Ishikawa (cell line): ENCODE results near the gene LRRC18.

Source experiments
- CEBPB ChIP-seq: IDR thresholded peaks from 2 replicates; pipeline ENCODE4 v1.6.1; 2012
- CREB1 ChIP-seq: IDR thresholded peaks from 2 replicates; pipeline ENCODE4 v1.6.1; 2012; ENCODE audit warnings: low read depth
- EGR1 ChIP-seq: IDR thresholded peaks from 2 replicates; pipeline ENCODE4 v1.6.1; 2012
- EP300 ChIP-seq: IDR thresholded peaks from 2 replicates; pipeline ENCODE4 v1.6.1; 2012; ENCODE audit warnings: borderline replicate concordance
- FOXM1 ChIP-seq: IDR thresholded peaks from 2 replicates; pipeline ENCODE4 v1.6.1; 2012; ENCODE audit warnings: low read depth, borderline replicate concordance
- NFIC ChIP-seq: IDR thresholded peaks from 2 replicates; pipeline ENCODE4 v1.6.1; 2012
- RAD21 ChIP-seq: IDR thresholded peaks from 2 replicates; pipeline ENCODE4 v1.6.1; 2012; ENCODE audit warnings: low read depth
- TAF1 ChIP-seq: IDR thresholded peaks from 2 replicates; pipeline ENCODE4 v1.6.1; 2012; ENCODE audit warnings: low read depth, mild to moderate bottlenecking
- TCF12 ChIP-seq: IDR thresholded peaks from 2 replicates; pipeline ENCODE4 v1.6.1; 2012; ENCODE audit warnings: low read depth
- TEAD4 ChIP-seq: IDR thresholded peaks from 2 replicates; pipeline ENCODE4 v1.6.1; 2012
- YY1 ChIP-seq: IDR thresholded peaks from 2 replicates; pipeline ENCODE4 v1.6.1; 2012; ENCODE audit warnings: low read depth
- ZBTB7A ChIP-seq: IDR thresholded peaks from 2 replicates; pipeline ENCODE4 v1.6.1; 2012; ENCODE audit warnings: low read depth
- TF ChIP-seq, protein P1 (sequence below): IDR thresholded peaks from 2 replicates; pipeline ENCODE4 v1.6.1; 2012; ENCODE audit warnings: low read depth, mild to moderate bottlenecking
- TF ChIP-seq, protein P2 (sequence below): IDR thresholded peaks from 2 replicates; pipeline ENCODE4 v1.6.1; 2012
- TF ChIP-seq, protein P3 (sequence below): IDR thresholded peaks from 2 replicates; pipeline ENCODE4 v1.6.1; 2012

LRRC18 gene

GRCh38 chr10:48957361-48958151 is 17.9 kb upstream of the LRRC18 start:
- TF ChIP-seq NFIC (no peak), TEAD4 (no peak), FOXM1 (no peak), EP300 (no peak), RAD21 (no peak), CEBPB (no peak), YY1 (no peak), CREB1 (no peak), TCF12 (no peak), ZBTB7A (no peak), TAF1 (no peak), EGR1 (no peak)
- TF ChIP-seq, protein P1, sequence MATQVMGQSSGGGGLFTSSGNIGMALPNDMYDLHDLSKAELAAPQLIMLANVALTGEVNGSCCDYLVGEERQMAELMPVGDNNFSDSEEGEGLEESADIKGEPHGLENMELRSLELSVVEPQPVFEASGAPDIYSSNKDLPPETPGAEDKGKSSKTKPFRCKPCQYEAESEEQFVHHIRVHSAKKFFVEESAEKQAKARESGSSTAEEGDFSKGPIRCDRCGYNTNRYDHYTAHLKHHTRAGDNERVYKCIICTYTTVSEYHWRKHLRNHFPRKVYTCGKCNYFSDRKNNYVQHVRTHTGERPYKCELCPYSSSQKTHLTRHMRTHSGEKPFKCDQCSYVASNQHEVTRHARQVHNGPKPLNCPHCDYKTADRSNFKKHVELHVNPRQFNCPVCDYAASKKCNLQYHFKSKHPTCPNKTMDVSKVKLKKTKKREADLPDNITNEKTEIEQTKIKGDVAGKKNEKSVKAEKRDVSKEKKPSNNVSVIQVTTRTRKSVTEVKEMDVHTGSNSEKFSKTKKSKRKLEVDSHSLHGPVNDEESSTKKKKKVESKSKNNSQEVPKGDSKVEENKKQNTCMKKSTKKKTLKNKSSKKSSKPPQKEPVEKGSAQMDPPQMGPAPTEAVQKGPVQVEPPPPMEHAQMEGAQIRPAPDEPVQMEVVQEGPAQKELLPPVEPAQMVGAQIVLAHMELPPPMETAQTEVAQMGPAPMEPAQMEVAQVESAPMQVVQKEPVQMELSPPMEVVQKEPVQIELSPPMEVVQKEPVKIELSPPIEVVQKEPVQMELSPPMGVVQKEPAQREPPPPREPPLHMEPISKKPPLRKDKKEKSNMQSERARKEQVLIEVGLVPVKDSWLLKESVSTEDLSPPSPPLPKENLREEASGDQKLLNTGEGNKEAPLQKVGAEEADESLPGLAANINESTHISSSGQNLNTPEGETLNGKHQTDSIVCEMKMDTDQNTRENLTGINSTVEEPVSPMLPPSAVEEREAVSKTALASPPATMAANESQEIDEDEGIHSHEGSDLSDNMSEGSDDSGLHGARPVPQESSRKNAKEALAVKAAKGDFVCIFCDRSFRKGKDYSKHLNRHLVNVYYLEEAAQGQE: no peak
- TF ChIP-seq, protein P2, sequence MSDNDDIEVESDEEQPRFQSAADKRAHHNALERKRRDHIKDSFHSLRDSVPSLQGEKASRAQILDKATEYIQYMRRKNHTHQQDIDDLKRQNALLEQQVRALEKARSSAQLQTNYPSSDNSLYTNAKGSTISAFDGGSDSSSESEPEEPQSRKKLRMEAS: no peak
- TF ChIP-seq, protein P3, sequence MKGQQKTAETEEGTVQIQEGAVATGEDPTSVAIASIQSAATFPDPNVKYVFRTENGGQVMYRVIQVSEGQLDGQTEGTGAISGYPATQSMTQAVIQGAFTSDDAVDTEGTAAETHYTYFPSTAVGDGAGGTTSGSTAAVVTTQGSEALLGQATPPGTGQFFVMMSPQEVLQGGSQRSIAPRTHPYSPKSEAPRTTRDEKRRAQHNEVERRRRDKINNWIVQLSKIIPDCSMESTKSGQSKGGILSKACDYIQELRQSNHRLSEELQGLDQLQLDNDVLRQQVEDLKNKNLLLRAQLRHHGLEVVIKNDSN: no peak

DNA sequence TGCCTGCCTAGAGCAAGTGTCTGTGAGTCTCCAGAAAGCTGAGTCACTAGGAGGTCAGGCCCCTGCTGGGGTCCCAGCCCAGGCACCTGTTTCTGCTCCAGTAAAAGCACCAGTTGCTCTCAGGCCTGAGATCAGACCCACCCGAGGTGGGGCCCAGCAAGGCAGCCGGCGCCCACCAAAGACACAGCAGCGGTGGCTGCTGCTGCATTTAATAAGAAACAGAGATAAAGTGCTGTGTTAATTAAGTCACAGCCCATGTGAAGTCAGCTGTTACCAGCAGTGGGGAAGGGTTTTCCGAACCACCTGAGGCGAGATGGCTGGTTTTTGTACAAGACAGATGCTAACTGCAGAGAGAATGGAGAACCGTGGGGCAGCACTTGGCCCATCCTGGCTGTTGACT is 12.1 kb upstream of the LRRC18 start:
- TF ChIP-seq YY1: no peak
- no peak for TF ChIP-seq TEAD4
- TF ChIP-seq NFIC: no peak
- no peak for TF ChIP-seq FOXM1
- no peak for TF ChIP-seq CEBPB
- TF ChIP-seq RAD21: no peak
- TF ChIP-seq ZBTB7A: no peak
- TF ChIP-seq, protein P2: no peak
- TF ChIP-seq EP300: no peak

GRCh38 chr10:48948470-48949037 is 8.9 kb upstream of the LRRC18 start:
- TF ChIP-seq, protein P1: no peak
- TF ChIP-seq YY1: no peak
- no peak for TF ChIP-seq NFIC
- TF ChIP-seq, protein P2: no peak
- no peak for TF ChIP-seq CREB1
- no peak for TF ChIP-seq TAF1
- no peak for TF ChIP-seq FOXM1
- no peak for TF ChIP-seq TEAD4
- TF ChIP-seq TCF12: no peak
- TF ChIP-seq RAD21: no peak

GRCh38 chr10:48947690-48948469 is 8.2 kb upstream of the LRRC18 start:
- TF ChIP-seq EP300 (no peak), RAD21 (no peak), TCF12 (no peak), EGR1 (no peak)
- TF ChIP-seq, protein P1: no peak
